SK-N-SH (cell line): ENCODE measurements around the gene HIBADH. TPM values are rescaled to one million over a fixed set of nuclear protein-coding genes. Genes with fewer than 3 reads are reported as not detected.

Source experiments
- CTCF ChIA-PET: fragments of 300-600, 350-600 bp; formaldehyde crosslinking; extraction: SDS; loops from one replicate; lab custom pipeline; 2021; lab: Yijun Ruan, JAX
- POLR2A ChIA-PET: fragments of 350-600 bp; sonication (Branson Sonifier 250); formaldehyde crosslinking; extraction: SDS; loops from one replicate; lab custom pipeline; 2020; ENCODE audit warnings: antibody characterized with exemption, inconsistent platforms; lab: Yijun Ruan, JAX
- DNase-seq: peaks from one replicate; pipeline ENCODE4 v3.0.0; 2012
- H2AFZ ChIP-seq: fragments of 200-600 bp; sonication (generic); 2 replicates; pipeline ENCODE4 v1.8.1; 2016; ENCODE audit warnings: antibody characterized with exemption, mild to moderate bottlenecking, low read depth
- H3F3A ChIP-seq: fragments of 200-600 bp; sonication (generic); replicated peaks from 2 replicates; pipeline ENCODE3; 2016; ENCODE audit warnings: antibody characterized with exemption, mild to moderate bottlenecking; ENCODE audit not compliant: insufficient read depth
- H3K27ac ChIP-seq, 2 experiments: fragments of 200-500 bp in 1 of 2; fragments of 200-600 bp in 1 of 2; sonication (Bioruptor generic) in 1 of 2; sonication (generic), shearing (Covaris generic) in 1 of 2; 2 replicates each; pipeline versions ENCODE4 v1.5.1 to v1.6.1; 2014 to 2016; ENCODE audit warnings: low read depth in 2 of 2, inconsistent platforms in 1 of 2, low read length in 1 of 2, mild to moderate bottlenecking in 1 of 2, mixed read lengths in 1 of 2
- H3K27me3 ChIP-seq: fragments of 200-600 bp; sonication (generic), shearing (Covaris generic); 2 replicates; pipeline ENCODE4 v1.6.1; 2016; ENCODE audit warnings: mixed run types; ENCODE audit not compliant: insufficient read depth
- H3K36me3 ChIP-seq, 2 experiments: fragments of 200-500 bp in 1 of 2; fragments of 200-600 bp in 1 of 2; sonication (Bioruptor generic) in 1 of 2; sonication (generic) in 1 of 2; replicated peaks in 1 of 2; 2 replicates each; pipeline versions ENCODE3 to v1.5.1; 2014 to 2016; ENCODE audit warnings: low read length in 1 of 2, mild to moderate bottlenecking in 1 of 2; ENCODE audit not compliant: insufficient read depth in 2 of 2, control insufficient read depth in 1 of 2
- H3K4me1 ChIP-seq, 2 experiments: fragments of 200-500 bp in 1 of 2; fragments of 200-600 bp in 1 of 2; sonication (Bioruptor generic) in 1 of 2; sonication (generic), shearing (Covaris generic) in 1 of 2; 2 replicates each; pipeline versions ENCODE4 v1.5.1 to v1.6.1; 2014 to 2016; ENCODE audit warnings: low read depth in 1 of 2, low read length in 1 of 2, mixed run types in 1 of 2; ENCODE audit not compliant: insufficient read depth in 2 of 2, control insufficient read depth in 1 of 2
- H3K4me2 ChIP-seq: fragments of 200-600 bp; sonication (generic), shearing (Covaris generic); 2 replicates; pipeline ENCODE4 v1.6.1; 2017; ENCODE audit warnings: mixed run types
- H3K4me3 ChIP-seq, 2 experiments: fragments of 200-500 bp in 1 of 2; fragments of 200-600 bp in 1 of 2; sonication (Bioruptor generic) in 1 of 2; sonication (generic), shearing (Covaris generic) in 1 of 2; 2 replicates each; pipeline versions ENCODE4 v1.5.1 to v1.8.1; 2014 to 2016; ENCODE audit warnings: low read depth in 2 of 2, inconsistent platforms in 1 of 2, low read length in 1 of 2, mild to moderate bottlenecking in 1 of 2, mixed read lengths in 1 of 2, moderate library complexity in 1 of 2
- H3K79me2 ChIP-seq: fragments of 200-600 bp; sonication (generic); 2 replicates; pipeline ENCODE4 v1.8.1; 2017; ENCODE audit warnings: mild to moderate bottlenecking; ENCODE audit not compliant: insufficient read depth
- H3K9ac ChIP-seq: fragments of 200-600 bp; sonication (generic); 2 replicates; pipeline ENCODE4 v1.6.1; 2017; ENCODE audit warnings: mixed run types
- H3K9me2 ChIP-seq: fragments of 200-600 bp; sonication (generic); 2 replicates; pipeline ENCODE4 v1.6.1; 2017; ENCODE audit warnings: mixed run types
- H3K9me3 ChIP-seq: fragments of 200-600 bp; sonication (generic); 2 replicates; pipeline ENCODE4 v1.6.1; 2017; ENCODE audit warnings: mixed run types, mild to moderate bottlenecking, moderate library complexity
- H4K20me1 ChIP-seq: fragments of 200-600 bp; sonication (generic); 2 replicates; pipeline ENCODE4 v1.6.1; 2017; ENCODE audit warnings: mild to moderate bottlenecking, mixed run types; ENCODE audit not compliant: insufficient read depth
- CHD2 ChIP-seq: fragments of 150-350 bp; IDR thresholded peaks from 2 replicates; pipeline ENCODE4 v1.6.1; 2018; ENCODE audit warnings: low read length; ENCODE audit not compliant: partially characterized antibody
- ELF1 ChIP-seq: IDR thresholded peaks from 2 replicates; pipeline ENCODE4 v1.4.0; 2012
- EP300 ChIP-seq, 2 experiments: IDR thresholded peaks; 2 replicates each; pipeline versions ENCODE4 v1.4.0 to v1.6.1; 2012; ENCODE audit warnings: borderline replicate concordance in 1 of 2, low read depth in 1 of 2, low read length in 1 of 2
- GABPA ChIP-seq: IDR thresholded peaks from 2 replicates; pipeline ENCODE4 v1.4.0; 2012; ENCODE audit warnings: low read depth, mild to moderate bottlenecking
- GATA2 ChIP-seq: sonication (generic); formaldehyde crosslinking; IDR thresholded peaks from 2 replicates; pipeline ENCODE4 v1.5.0; 2020; ENCODE audit warnings: mild to moderate bottlenecking, missing genetic modification reagents
- JUND ChIP-seq: IDR thresholded peaks from 2 replicates; pipeline ENCODE4 v1.4.0; 2012
- NFIC ChIP-seq: IDR thresholded peaks from 2 replicates; pipeline ENCODE4 v1.4.0; 2012; ENCODE audit warnings: borderline replicate concordance
- PBX3 ChIP-seq: IDR thresholded peaks from 2 replicates; pipeline ENCODE4; 2012
- RCOR1 ChIP-seq: fragments of 150-350 bp; IDR thresholded peaks from 2 replicates; pipeline ENCODE4 v1.6.1; 2017; ENCODE audit warnings: antibody characterized with exemption, low read length
- RFX5 ChIP-seq: IDR thresholded peaks from 2 replicates; pipeline ENCODE4 v1.6.1; 2012; ENCODE audit warnings: mild to moderate bottlenecking, improper control_type of control experiment, low read length
- SIN3A ChIP-seq: IDR thresholded peaks from 2 replicates; pipeline ENCODE4 v1.6.1; 2012; ENCODE audit warnings: low read depth, mild to moderate bottlenecking, low read length, moderate library complexity, borderline replicate concordance
- SMC3 ChIP-seq: IDR thresholded peaks from 2 replicates; pipeline ENCODE4 v1.6.1; 2012; ENCODE audit warnings: low read depth, low read length, improper control_type of control experiment
- TCF12 ChIP-seq: IDR thresholded peaks from 2 replicates; pipeline ENCODE4 v1.4.0; 2012
- TEAD4 ChIP-seq: IDR thresholded peaks from 2 replicates; pipeline ENCODE4 v1.4.0; 2012; ENCODE audit warnings: mild to moderate bottlenecking, borderline replicate concordance; ENCODE audit not compliant: insufficient read depth
- USF2 ChIP-seq: fragments of 150-350 bp; IDR thresholded peaks from 2 replicates; pipeline ENCODE4 v1.6.1; 2017; ENCODE audit warnings: antibody characterized with exemption, low read length, low read depth, borderline replicate concordance
- WGBS: methylation state at CpG from one replicate; pipeline ENCODE4 v1.1.6; 2017; ENCODE audit warnings: low lambda C conversion rate; 5-methylcytosine and 5-hydroxymethylcytosine counted together
- polyA plus RNA-seq, 3 experiments: library from polyadenylated mRNA; depleted of rRNA; stranded (reverse); fragments of >200 nt; gene quantifications; 2 replicates each; pipeline ENCODE4 v1.2.3, GENCODE V29; 2012
- TF ChIP-seq, protein P1 (sequence below): fragments of 200-600 bp; sonication (generic); IDR thresholded peaks from 2 replicates; pipeline ENCODE4 v1.6.1; 2017; ENCODE audit warnings: antibody characterized with exemption, mild to moderate bottlenecking, moderate library complexity
- TF ChIP-seq, protein P2 (sequence below): fragments of 150-350 bp; IDR thresholded peaks from 2 replicates; pipeline ENCODE4 v1.6.1; 2016; ENCODE audit warnings: mild to moderate bottlenecking, low read depth, low read length

Gene HIBADH
- polyA plus RNA-seq, 1 of the 3 experiments (the other 2 are of a cell fraction) = 71.8 TPM

GRCh38 chr7:27700501-27700900 lies 37.8 kb upstream of the HIBADH start:
- Histone ChIP-seq H2AFZ (no peak overlapping the region), H3K4me2 (no peak overlapping the region), H3K4me3 (no peak overlapping the region)
- TF ChIP-seq GATA2 (CRISPR knock-in tag) (no peak), ELF1 (no peak), NFIC (no peak), SIN3A (no peak), TEAD4 (no peak), RFX5 (no peak), CHD2 (no peak), RCOR1 (no peak), JUND (no peak), GABPA (no peak), USF2 (no peak)
- TF ChIP-seq, protein P1, sequence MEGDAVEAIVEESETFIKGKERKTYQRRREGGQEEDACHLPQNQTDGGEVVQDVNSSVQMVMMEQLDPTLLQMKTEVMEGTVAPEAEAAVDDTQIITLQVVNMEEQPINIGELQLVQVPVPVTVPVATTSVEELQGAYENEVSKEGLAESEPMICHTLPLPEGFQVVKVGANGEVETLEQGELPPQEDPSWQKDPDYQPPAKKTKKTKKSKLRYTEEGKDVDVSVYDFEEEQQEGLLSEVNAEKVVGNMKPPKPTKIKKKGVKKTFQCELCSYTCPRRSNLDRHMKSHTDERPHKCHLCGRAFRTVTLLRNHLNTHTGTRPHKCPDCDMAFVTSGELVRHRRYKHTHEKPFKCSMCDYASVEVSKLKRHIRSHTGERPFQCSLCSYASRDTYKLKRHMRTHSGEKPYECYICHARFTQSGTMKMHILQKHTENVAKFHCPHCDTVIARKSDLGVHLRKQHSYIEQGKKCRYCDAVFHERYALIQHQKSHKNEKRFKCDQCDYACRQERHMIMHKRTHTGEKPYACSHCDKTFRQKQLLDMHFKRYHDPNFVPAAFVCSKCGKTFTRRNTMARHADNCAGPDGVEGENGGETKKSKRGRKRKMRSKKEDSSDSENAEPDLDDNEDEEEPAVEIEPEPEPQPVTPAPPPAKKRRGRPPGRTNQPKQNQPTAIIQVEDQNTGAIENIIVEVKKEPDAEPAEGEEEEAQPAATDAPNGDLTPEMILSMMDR = no peak
- TF ChIP-seq, all 33 proteins: peak for 0
- H3K9me2 ChIP-seq = no peaks in the 10 kb centered on the region
- H3F3A ChIP-seq = no peaks in the 10 kb centered on the region
- POLR2A ChIA-PET = no interaction called here
- no peaks in the 10 kb centered on the region for H3K9me3 ChIP-seq
- no peaks in the 10 kb centered on the region for H3K36me3 ChIP-seq
- no peaks in the 10 kb centered on the region for H4K20me1 ChIP-seq
- peaks cover 0 to 4% of the 10 kb centered on the region in 2 experiments; a peak in 1 of 4 replicates for H3K4me1 ChIP-seq
- H3K9ac ChIP-seq = no peak overlapping the region
- no peaks in the 10 kb centered on the region for H3K79me2 ChIP-seq
- DNase-seq = no peak
- no peak overlapping the region for H3K27ac ChIP-seq
- CTCF ChIA-PET = interaction anchor here (0.7 to 2.1 kb wide), 6 partner anchors 10 to 377 kb away, joined by 3 to 9 read pairs (median 3); no protein-coding TSS in a partner anchor
- H3K27me3 ChIP-seq = no peaks in the 10 kb centered on the region
- WGBS = 92% methylated on average over 6 of the region's 6 CpGs

DNA sequence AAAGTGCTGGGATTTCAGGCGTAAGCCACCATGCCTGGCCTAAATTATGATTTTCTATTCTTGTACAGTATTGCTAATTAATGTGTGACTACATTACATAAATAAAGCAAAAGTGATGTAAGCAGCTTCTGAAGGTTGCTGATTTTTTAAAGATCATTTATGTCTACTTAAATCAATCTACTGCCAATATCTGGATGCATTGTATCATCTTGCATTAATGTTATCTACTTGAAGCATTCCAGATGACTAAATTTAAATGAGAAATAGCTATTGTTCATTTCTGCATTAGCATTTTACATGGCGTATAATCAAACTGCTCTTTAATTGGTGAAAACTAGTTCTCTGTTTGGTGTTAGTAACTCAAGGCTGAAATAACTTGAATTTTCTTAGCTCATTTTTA lies 37.1 kb upstream of the HIBADH start:
- H3K9me2 ChIP-seq = no peaks in the 10 kb centered on the region
- no peaks in the 10 kb centered on the region for H3K27me3 ChIP-seq
- H4K20me1 ChIP-seq = no peaks in the 10 kb centered on the region
- H3K27ac ChIP-seq = no peak overlapping the region
- WGBS = 91% methylated on average over 2 of the region's 2 CpGs
- ChIA-PET CTCF (interaction anchor here (0.8 to 1.5 kb wide), 6 partner anchors 12 to 1449 kb away, joined by 3 to 5 read pairs (median 4); no protein-coding TSS in a partner anchor), POLR2A (interaction anchor here (0.6 kb wide), 1 partner anchor 21 kb away, joined by 3 read pairs; no protein-coding TSS in a partner anchor)
- no peaks in the 10 kb centered on the region for H3F3A ChIP-seq
- no peak for DNase-seq
- H3K4me2 ChIP-seq = no peak overlapping the region
- no peak overlapping the region for H2AFZ ChIP-seq
- H3K36me3 ChIP-seq = no peaks in the 10 kb centered on the region
- H3K9ac ChIP-seq = no peak overlapping the region
- no peak overlapping the region for H3K4me3 ChIP-seq
- TF ChIP-seq TCF12 = peak; percentile 67
- TF ChIP-seq EP300 (IDR thresholded peaks at IDR 0.05; ENCODE audit: borderline replicate concordance in 1 of 2, low read depth in 1 of 2, low read length in 1 of 2) = 0 out of 4 replicates have a peak, but pooled peaks of 1 of the 2 experiments have one; percentile 12
- TF ChIP-seq PBX3 = peak; percentile 69
- no peak for TF ChIP-seq GABPA
- no peak for TF ChIP-seq SMC3
- TF ChIP-seq, protein P2, sequence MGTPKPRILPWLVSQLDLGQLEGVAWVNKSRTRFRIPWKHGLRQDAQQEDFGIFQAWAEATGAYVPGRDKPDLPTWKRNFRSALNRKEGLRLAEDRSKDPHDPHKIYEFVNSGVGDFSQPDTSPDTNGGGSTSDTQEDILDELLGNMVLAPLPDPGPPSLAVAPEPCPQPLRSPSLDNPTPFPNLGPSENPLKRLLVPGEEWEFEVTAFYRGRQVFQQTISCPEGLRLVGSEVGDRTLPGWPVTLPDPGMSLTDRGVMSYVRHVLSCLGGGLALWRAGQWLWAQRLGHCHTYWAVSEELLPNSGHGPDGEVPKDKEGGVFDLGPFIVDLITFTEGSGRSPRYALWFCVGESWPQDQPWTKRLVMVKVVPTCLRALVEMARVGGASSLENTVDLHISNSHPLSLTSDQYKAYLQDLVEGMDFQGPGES = no peak
- no peaks in the 10 kb centered on the region for H3K79me2 ChIP-seq
- H3K9me3 ChIP-seq = no peaks in the 10 kb centered on the region
- H3K4me1 ChIP-seq = no peaks in the 10 kb centered on the region
